NCI-H524 (cell line): ENCODE data around the gene PCCB.
A peak's percentile ranks its signal among the peaks of the same experiment; 100 is the strongest.
"Not testable (repeated sequence)": the region's sequence is repeated elsewhere in the genome, so short reads cannot be mapped to it uniquely, and the experiment has no call there.

Experiments
- DNase-seq, 2 experiments: peaks; one replicate each; lab custom pipeline; 2025; lab: John Stamatoyannopoulos, UW

Gene PCCB

DNA sequence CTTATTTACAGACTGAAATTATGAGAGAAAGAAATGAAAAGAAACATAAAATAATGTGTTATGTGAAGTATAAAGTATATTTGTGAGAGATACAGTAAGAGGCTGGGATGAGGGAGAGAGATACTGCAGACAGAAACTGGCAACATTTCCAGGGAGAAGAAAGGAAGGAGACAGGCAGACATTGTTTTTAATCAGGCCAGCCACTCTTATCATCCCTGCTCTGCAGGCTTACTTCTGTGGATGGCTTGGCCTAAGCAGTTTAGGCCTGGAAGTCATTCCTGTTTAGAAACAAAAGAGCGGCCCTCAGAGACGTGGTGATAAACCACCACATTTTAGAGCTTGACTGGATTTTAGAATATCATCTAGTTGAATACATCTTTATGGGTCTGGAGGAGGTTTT is 12.4 kb downstream of the PCCB start:
- no peak for DNase-seq

DNA sequence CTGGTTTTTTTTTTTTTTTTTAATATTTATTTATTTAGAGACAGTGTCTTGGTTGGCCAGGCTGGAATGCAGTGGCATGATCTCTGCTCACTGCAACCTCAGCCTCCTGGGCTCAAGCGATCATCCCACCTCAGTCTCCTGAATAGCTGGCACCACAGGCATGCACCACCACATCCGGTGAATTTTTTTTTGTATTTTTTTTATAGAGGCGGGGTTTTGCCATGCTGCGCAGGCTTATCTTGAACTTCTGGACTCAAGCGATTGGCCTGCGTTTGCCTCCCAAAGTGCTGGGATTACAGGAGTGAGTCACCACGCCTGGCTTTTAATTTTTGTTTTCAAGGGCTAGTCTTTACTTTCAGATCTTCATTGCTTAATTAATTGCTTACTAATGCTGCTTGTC is 13.1 kb downstream of the PCCB start:
- no peak for DNase-seq

DNA sequence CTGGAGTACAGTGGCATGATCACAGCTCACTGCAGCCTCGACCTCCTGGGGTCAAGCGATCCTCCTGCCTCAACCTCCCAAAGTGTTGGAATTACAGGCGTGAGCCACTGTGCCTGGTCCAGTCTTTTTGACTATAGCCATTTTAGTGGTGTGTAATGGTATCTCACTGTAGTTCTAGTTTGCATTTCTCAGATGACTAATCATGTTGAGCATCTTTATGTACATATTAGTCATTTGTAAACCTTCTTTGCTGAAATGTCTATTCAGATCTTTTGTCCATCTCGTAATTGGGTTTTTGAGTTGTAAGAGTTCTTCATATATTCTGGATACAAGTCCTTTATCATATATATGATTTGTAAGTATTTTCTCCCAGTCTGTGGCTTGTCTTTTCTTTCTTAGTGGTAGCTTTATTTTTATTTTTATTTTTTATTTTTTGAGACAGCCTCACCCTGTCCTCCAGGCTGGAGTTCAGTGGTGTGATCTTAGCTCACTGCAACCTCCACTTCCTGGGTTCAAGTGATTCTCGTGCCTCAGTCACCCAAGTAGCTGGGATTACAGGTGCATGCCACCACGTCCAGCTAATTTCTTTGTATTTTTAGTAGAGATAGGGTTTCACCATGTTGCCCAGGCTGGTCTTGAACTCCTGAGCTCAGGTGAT is 16.5 kb downstream of the PCCB start:
- not testable (repeated sequence) for DNase-seq

DNA sequence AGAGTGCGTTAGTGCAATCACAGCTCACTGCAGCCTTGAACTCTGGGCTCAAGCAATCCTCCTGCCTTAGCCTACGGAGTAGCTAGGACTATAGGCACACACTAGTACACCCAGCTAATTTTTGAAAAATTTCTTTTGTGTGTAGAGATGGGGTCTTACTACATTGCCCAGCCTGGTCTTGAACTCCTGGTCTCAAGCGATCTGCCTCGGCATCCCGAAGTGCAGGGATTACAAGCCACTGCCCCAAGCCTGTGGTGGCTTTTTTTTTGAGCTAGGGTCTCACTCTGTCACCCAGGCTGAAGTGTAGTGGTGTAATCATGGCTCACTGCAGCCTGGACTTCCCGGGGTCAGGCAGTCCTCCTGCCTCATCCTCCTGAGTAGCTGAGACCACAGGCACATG is 17.1 kb downstream of the PCCB start:
- no peak for DNase-seq

DNA sequence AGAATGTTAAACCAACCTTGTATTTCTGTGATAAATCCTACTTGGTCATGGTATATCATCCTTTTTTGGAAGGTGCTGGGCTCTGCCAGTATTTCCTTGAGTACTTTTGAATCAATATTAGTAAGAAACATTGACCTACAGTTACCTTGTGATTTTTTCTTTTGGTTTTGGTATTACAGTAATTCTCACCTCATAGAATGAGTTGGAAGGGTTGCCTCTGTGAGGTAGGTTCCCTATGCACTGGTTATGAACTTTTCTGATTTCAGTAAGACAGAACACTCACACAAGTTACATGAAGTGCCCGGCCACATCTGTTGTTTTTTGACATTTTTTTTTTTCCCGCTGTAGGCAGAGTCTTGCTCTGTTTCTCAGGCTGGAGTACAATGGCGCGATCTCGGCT is 20.0 kb downstream of the PCCB start:
- DNase-seq: peak in 1 of 2 experiments; percentile 14

DNA sequence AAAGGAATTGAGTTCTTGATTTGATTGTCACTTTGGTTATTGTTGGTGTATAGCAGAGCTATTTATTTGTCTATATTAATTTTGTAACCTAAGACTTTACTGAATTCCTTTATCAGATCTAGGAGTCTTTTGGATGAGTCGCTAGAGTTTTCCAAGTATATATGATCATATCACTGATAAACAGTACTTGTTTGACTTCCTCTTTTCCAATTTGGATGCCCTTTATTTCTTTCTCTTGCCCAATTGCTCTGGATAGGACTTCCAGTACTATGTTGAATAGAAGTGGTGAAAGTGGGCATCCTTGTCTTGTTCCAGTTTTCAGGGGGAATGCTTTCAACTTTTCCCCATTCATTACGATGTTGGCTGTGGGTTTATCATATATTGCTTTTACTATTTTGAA is 21.5 kb downstream of the PCCB start:
- DNase-seq: not testable (repeated sequence)

DNA sequence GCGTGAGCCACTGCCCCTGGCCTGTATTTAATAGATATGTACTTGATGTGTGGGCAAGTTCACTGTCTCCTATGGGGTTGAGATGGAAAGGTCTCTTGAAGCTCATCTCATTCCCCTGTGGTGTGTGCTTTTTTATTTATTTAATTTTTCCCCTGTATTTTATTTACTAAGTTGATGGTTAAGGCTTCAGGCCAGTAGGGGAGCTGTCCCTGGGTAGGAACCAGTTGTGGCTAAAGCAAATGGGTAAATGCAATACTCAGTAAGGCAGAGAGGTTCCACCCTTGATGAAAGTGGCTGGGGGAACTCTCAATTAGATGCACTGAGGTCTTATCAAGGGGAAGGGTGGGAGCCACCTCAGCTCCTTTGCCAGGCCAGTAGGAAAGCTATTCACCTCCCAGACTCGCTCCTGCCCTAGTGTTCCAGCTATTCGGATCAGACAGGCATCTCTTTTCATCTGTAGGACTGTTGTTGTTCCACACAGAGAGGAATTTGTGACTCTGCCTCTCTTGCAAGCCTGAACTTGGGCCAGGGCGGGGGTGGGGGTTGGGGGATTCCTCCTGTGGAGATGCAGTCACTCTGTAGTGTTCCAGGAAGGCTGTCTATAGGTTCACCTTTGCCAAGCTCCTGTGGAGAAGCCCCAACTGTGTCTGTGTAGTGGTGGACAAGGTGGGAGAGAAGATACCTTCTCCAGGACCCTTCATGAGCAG is 26.1 kb downstream of the PCCB start:
- no peak for DNase-seq

DNA sequence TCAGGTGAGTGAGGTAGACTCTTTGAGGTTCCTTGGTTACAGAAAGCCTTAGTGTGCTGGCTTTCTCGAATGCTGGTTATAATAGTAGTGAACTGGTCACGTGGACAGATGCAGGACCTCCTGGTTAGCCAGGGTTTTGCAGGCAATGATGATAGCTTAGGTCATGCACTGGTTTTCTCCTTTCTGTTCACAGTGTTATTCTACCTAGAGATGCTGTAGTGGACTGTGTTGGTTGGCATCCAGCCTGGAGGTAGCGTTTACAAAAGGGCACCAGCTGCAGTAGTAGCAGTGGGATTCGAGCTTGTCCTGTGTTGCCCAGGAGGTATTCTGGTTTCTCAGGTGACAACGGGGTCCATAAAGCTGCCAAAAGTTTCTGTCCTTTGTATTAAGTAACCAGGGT is 27.0 kb downstream of the PCCB start:
- DNase-seq: no peak

DNA sequence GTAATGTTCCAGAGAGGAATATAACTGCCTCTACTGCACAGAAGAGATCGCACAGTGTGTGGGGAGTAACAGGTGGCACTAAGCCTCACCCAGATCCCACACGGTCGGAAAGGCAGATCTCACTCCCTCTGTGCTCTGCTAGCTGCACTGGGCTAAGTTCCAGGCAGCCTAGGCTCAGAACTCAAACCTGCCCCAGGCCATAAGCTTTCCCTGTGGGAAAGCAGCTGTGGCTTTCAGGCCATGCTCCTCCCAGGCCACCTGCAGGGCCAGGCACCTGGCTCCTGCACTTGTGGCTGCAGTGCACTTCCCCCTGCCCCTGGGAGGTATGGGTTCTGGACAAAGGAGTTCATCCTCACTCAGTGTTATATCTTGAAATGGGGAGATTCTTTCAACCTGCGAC is 27.5 kb downstream of the PCCB start:
- DNase-seq: peak in 1 of 2 experiments; percentile 26

DNA sequence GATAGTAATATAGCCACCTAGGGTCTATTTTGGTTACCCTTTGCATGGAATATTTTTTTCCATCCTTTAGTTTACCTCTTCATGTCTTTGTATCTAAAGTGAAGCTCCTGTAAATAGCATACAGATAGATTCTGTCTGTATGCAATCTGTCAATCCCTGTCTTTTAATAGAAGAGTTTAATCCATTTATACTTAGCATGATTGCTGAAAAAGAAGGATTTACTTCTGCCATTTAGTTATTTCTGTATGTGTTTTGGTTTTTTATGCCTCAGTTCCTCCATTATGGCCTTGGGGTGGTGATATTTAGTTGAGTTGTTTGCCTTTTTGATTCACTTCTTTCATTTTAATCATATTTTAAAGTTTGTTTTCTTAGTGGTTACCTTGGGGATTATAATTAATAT is 29.0 kb downstream of the PCCB start:
- DNase-seq: no peak

DNA sequence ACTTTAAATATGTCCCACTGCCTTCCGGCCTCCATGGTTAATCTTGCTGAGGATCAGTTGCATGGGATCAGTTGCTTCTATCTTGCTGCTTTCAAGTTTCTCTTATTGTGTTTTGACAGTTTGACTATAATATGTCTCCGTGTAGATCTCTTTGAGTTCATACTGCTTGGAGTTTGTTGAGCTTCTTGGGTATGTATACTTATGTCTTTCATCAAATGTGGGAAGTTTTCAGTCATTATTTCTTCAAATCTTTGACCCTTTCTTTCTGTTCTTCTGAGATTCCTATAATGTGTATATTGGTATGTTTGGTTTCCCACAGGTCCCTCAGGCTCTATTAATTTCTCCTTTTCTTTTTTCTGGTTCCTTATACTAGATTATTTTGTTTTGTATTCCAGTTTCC is 30.8 kb downstream of the PCCB start:
- DNase-seq: no peak

DNA sequence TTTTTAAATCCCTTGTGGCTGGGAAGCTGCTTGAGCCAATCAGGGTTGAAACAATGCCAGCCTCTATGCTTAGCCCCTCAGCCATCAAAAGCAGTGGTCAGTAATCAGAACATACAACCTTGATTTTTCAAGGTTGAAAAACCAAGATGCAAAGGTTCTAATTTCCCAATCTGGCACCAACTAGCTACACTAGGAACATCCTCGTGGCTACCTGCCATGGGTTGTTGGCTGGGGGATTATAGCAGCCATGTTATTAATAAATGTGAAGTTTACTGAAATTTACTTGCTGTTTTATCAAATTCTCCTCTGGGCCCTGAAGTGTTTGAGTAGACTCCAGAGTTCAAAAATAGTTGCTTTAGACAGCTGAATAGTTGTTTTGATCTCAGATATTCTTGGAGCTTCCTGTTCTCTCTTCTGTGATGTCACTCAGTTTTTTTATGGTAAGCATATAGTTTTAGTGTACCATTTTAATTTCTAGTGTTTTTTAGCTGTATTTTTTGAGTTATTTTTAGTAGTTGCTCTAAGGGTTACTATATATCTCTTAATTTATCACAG is 31.9 kb downstream of the PCCB start:
- DNase-seq: no peak

DNA sequence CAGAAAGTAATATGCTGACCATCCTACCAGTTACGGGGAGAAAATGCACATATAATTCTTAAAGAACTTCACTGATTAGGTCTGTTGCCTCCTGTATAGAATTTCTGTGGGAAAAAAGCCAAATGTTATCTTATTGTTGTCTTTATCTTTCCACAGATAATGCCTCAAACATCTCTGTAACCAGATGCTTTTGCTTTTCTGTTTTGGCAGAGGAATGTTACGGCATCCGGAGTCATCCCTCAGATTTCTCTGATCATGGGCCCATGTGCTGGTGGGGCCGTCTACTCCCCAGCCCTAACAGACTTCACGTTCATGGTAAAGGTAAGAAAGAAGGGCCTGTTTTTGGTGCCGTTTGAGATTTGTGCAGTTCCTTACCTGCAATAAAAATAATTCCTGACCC is 33.5 kb downstream of the PCCB start:
- no peak for DNase-seq

DNA sequence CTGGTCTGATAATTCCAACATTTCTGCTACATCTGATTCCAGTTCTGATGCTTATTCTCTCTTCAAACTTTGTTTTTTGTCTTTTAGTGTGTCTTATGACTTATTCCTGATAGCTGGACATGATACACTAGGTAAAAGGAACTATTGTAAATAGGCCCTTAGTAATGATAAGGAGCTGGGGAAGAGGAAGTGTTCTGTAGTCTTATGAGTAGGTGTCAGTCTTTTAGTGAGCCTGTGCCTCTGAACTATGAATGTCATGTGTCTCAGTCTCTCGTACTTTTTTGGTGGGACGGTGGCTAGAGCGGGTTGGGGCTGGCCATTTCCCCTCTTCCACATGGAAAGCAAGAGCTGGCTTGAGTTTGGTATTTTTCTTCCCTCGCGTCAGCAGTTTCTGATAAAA is 41.2 kb downstream of the PCCB start:
- no peak for DNase-seq

DNA sequence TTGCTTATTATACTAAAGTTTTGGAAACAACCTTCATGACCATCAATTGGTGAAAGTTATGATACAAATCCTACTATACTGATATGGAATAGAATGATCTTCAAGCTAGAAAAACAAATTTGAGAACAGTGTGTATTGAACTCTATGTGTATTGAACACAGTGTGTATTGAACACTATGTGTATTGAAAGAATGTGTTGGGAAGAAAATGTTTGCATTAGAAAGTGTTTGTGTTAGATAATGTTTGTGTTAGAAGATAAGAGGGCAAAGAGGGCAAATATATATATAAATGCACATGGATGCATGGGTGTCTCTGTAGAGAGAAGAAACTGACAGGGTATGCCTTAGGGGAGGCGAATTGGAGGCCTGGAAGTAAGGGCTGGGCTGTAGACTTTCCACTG is 42.4 kb downstream of the PCCB start:
- DNase-seq: no peak

DNA sequence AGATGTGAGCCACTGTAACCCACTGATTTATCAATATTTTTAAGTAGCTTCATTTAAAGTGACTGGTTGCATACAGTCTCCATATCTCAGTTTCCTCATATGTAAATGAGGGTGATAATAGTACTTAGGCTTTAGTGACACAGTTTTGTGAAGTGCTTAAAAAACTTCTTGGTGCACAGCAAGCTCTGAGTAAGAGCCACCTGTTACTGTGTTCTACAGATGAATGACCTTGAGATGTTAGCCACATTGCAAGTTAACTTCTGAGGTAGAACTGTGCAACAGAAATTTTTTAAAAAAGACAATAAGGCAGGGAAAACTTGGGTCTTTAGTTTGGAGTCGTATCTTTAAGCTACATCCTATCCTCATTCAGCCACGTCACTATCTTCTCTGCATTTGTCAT is 43.1 kb downstream of the PCCB start:
- no peak for DNase-seq

DNA sequence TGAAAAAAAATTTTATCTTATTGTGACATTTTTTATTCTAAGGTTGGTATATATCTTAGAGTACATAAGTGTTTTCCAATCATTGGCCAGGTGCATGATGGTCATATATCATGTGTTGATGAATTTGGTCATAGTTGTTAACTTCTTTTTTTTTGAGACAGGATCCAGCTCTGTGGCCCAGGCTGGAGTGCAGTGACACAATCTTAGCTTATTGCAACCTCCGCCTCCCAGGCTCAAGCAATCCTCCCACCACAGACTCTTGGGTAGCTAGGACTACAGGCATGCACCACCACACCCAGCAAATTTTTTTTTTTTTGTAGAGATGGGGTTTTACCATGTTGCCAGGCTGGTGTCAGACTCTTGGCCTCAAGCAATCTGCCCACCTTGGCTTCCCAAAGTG is 44.0 kb downstream of the PCCB start:
- no peak for DNase-seq

DNA sequence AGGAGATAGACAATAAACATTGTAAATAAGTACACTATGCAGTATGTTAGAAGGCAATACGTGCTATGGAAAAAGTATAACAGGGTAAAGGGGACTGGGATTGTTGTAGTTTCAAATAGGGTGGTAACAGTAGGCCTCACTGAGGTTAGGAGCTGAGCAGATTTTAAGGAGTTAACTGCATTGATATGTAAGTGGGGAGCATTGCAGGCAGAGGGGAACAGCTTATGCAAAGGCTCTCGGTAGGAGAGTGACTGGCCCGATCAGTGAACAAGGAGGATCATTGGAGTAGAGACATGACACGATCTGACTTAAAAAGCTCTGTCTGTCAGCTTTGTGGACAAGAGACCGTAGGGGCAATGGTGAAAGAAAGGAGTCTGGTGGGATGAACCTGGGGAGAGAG is 46.8 kb downstream of the PCCB start:
- DNase-seq: no peak

DNA sequence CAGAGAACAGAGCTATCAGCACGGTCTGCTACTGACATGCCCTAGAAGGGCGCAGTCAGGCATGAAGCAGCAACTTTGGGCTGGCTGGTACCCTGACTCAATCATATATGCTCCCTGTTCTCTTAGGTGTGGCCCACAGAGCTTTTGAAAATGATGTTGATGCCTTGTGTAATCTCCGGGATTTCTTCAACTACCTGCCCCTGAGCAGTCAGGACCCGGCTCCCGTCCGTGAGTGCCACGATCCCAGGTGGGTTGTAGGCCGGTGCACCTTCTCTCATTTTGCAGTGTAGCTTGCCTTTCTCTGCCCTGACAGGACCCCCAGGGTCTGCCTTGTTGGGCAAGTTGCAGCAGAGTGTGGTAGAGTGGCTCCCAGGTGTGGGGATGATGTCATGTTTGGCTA is 47.7 kb downstream of the PCCB start:
- no peak for DNase-seq

DNA sequence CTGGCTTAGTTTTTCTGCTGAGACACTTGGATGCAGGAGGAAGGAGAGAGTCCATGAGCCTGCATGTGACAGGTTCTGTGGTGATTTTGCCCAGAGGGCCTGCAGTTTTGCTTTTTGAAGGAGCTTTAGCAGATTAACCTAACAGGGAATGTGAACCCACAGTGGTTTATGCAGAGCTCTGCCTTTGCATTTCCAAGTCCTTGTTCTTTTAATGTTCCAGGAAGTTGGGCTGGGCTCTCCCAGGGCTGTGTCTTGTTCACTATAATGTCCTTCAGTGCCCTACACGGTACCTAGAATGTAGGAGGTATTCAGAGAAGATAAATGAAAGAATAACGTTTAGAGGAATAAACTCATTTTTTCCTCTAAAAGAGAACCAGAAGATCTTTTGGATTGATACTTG is 50.3 kb downstream of the PCCB start:
- DNase-seq: no peak

DNA sequence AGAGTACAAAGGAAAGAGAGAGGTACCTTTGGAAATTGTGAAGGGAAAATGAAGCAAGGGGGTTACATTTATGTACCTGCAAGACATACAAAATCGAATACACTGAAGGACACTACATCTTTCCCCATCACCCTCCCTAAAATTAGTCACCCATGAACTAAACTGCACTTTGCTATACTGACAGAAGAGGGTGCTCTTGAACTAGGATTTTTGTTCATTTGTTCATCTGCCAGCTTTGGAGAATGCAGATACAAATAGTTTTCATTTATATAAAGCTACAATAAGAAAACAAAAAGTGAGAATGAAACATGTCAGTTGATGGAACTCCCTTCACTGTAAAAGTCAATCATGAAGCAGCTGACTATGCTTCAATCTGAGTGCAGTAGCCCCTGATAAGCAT is 55.7 kb downstream of the PCCB start:
- peak; percentile 25 to 61 for DNase-seq

DNA sequence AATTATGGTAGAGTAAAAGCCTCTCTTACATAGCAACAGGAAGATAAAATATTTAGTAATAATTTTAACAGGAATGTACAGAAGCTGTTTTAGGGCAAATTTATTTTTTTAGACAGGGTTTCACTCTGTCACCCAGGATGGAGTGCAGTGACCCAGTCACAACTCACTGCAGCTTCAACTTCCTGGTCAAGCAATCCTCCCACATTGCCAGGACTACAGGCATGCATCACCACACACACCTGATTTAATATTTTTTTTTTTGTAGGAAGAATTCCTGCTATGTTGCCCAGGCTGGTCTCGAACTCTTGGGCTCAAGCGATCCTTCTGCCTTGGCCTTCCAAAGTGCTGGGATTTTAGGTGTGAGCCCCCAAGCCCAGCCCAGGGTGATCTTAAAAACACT is 61.1 kb downstream of the PCCB start:
- DNase-seq: no peak

DNA sequence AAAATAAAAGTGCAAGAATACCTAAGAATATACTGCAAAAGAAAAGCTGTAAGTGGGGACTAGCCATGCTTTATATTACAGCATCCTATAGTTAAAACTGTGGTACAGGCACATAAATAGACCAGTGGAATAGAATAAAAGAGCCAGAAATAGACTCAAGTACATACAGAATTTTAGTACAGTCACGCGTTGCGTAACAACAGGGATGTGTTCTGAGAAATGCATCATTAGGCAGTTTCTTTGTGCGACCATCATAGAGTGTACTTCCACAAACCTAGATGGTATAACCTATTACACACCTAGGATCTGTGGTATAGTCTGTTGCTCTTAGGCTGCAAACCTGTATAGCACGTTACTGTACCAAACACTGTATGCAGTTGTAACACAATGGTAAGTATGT is 61.8 kb downstream of the PCCB start:
- no peak for DNase-seq

DNA sequence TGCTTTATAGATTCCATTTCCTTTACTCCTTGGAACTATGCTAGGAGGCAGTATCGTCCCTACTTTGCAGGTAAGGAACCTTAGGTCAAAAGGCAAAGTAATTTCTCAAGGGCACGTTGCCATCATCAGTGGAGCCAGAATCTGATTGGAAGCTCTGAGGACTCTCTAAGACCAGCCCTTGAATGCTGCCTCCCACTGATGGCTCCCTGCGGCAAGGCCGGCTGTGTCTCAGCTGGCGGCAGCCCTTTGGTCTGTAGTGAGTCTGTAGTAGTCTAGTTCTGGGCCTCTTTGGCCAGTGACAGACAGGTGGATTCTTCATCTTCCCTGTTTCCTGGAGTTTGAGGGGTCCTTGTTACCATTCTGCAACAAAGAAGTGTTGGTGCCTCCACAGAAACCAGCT is 76.2 kb downstream of the PCCB start:
- no peak for DNase-seq
